ENCODE measurements around the gene PROS1. TPM values are rescaled to one million over a fixed set of nuclear protein-coding genes. Genes with fewer than 3 reads are reported as not detected.

PROS1 gene
- polyA plus RNA-seq, 2 of the 4 experiments (the other 2 are of a cell fraction): 13.8 to 28.0 TPM

GRCh38 chr3:94004301-94004910, 30.7 kb upstream of the PROS1 start:
- CTCF ChIA-PET: interaction anchor here (0.6 to 4.6 kb wide), 12 partner anchors 9 to 172 kb away, joined by 3 to 28 read pairs (median 4); no protein-coding TSS in a partner anchor
- H3K9me3 ChIP-seq: no peaks in the 10 kb centered on the region
- peak overlapping the region; percentile 75 for H3K4me2 ChIP-seq
- TF ChIP-seq ZC3H11A (IDR thresholded peaks at IDR 0.05) (no peak), PHF8 (IDR thresholded peaks at IDR 0.05; ENCODE audit: borderline replicate concordance, low read depth) (no peak), HOXB13 (CRISPR knock-in tag; IDR thresholded peaks at IDR 0.05; ENCODE audit: low read depth) (no peak), EP300 (IDR thresholded peaks at IDR 0.05) (no peak), POLR2A (IDR thresholded peaks at IDR 0.05; ENCODE audit: low read length) (no peak), CTCF (IDR thresholded peaks at IDR 0.05) (peak; percentile 86), SMC3 (IDR thresholded peaks at IDR 0.05) (peak; percentile 49), MAFK (IDR thresholded peaks at IDR 0.05; ENCODE audit: partially characterized antibody) (no peak), EHMT2 (IDR thresholded peaks at IDR 0.05; ENCODE audit: low read depth) (no peak), HEYL (CRISPR knock-in tag; IDR thresholded peaks at IDR 0.05) (no peak), CEBPB (IDR thresholded peaks at IDR 0.05) (no peak), RAD21 (conservative IDR thresholded peaks at IDR 0.05 in 1 of 2, IDR thresholded peaks at IDR 0.05 in 1 of 2) (peak; percentile 66 to 67), EHF (CRISPR knock-in tag; IDR thresholded peaks at IDR 0.05) (no peak), SREBF2 (IDR thresholded peaks at IDR 0.05) (no peak), E2F6 (IDR thresholded peaks at IDR 0.05; ENCODE audit: borderline replicate concordance, low read depth) (no peak), NPAS2 (CRISPR knock-in tag; IDR thresholded peaks at IDR 0.05; ENCODE audit: borderline replicate concordance) (no peak), JUNB (IDR thresholded peaks at IDR 0.05) (no peak)
- no peak overlapping the region for H3K4me3 ChIP-seq
- ATAC-seq (peak; percentile 66 to 80; a peak in 4 of 6 replicates), DNase-seq (ENCODE audit: low read depth in 1 of 2, low spot score in 1 of 2) (peak; percentile 38 to 62), FAIRE-seq (peak; percentile 89)
- no peaks in the 10 kb centered on the region for H3K4me1 ChIP-seq
- WGBS (ENCODE audit: missing lambda C conversion rate): 3% methylated on average over 4 of the region's 4 CpGs
- 0 out of 6 replicates have a peak overlapping the region, but pooled peaks of 1 of the 2 experiments have one; percentile 23 for H3K27ac ChIP-seq
- POLR2A ChIA-PET: no interaction called here

- FAIRE-seq (no peak), ATAC-seq (no peak), DNase-seq (ENCODE audit: low read depth in 1 of 2, low spot score in 1 of 2) (no peak)
- no peak overlapping the region for H3K4me3 ChIP-seq
- TF ChIP-seq SREBF2 (IDR thresholded peaks at IDR 0.05): no peak
- no peak for TF ChIP-seq NFE2L2 (conservative IDR thresholded peaks at IDR 0.05; ENCODE audit: low read length)
- no peak for TF ChIP-seq RNF2 (IDR thresholded peaks at IDR 0.05; ENCODE audit: borderline replicate concordance, low read depth)
- TF ChIP-seq EP300 (IDR thresholded peaks at IDR 0.05): no peak
- TF ChIP-seq HES2 (IDR thresholded peaks at IDR 0.05): no peak
- TF ChIP-seq MYC (IDR thresholded peaks at IDR 0.05; ENCODE audit: borderline replicate concordance, low read length): no peak
- no peak for TF ChIP-seq NR3C1 (IDR thresholded peaks at IDR 0.05)
- no peak for TF ChIP-seq CEBPB (IDR thresholded peaks at IDR 0.05)
- WGBS (ENCODE audit: missing lambda C conversion rate): 80% methylated on average over 3 of the region's 3 CpGs
- no peaks in the 10 kb centered on the region for H3K4me1 ChIP-seq
- no peak overlapping the region for H3K27ac ChIP-seq
- H3K9me3 ChIP-seq: no peaks in the 10 kb centered on the region
- H3K4me2 ChIP-seq: no peak overlapping the region
- POLR2A ChIA-PET: no interaction called here
- CTCF ChIA-PET: interaction anchor here (1.1 to 4.6 kb wide), 3 partner anchors 11 to 66 kb away, joined by 3 to 28 read pairs (median 9); no protein-coding TSS in a partner anchor
Measured at GRCh38 chr3:94001827-94002495, 28.3 kb upstream of the PROS1 start.
